DOHH2 (cell line): ENCODE results near the gene SYNGR1.

Experiments used
- H3F3A ChIP-seq: fragments of 200-600 bp; sonication (generic), shearing (Covaris generic); 2 replicates; pipeline ENCODE4 v1.6.0; 2016; ENCODE audit warnings: antibody characterized with exemption, mild to moderate bottlenecking; ENCODE audit not compliant: control insufficient read depth, insufficient read depth
- H3K27ac ChIP-seq: fragments of 200-600 bp; sonication (generic); 2 replicates; pipeline ENCODE4 v1.5.1; 2014; ENCODE audit warnings: low read depth, mild to moderate bottlenecking, low read length, moderate library complexity
- H3K27me3 ChIP-seq: fragments of 200-600 bp; sonication (generic); 2 replicates; pipeline ENCODE4 v1.6.1; 2014; ENCODE audit warnings: mild to moderate bottlenecking, low read length, mixed read lengths; ENCODE audit not compliant: control insufficient read depth
- H3K36me3 ChIP-seq: fragments of 200-600 bp; sonication (generic); 2 replicates; pipeline ENCODE4 v1.6.1; 2014; ENCODE audit warnings: mild to moderate bottlenecking, low read length, moderate library complexity, mixed read lengths; ENCODE audit not compliant: control insufficient read depth
- H3K4me1 ChIP-seq: fragments of 200-600 bp; sonication (generic); 2 replicates; pipeline ENCODE4 v1.6.1; 2014; ENCODE audit warnings: mild to moderate bottlenecking, low read length, mixed read lengths; ENCODE audit not compliant: control insufficient read depth
- H3K4me2 ChIP-seq: fragments of 200-600 bp; sonication (generic); 2 replicates; pipeline ENCODE4 v1.6.0; 2014; ENCODE audit warnings: mild to moderate bottlenecking, low read length, moderate library complexity
- H3K4me3 ChIP-seq: fragments of 200-600 bp; sonication (generic); 2 replicates; pipeline ENCODE4 v1.5.1; 2014; ENCODE audit warnings: mild to moderate bottlenecking, low read length, mixed read lengths
- H3K79me2 ChIP-seq: fragments of 200-600 bp; sonication (generic); 2 replicates; pipeline ENCODE4 v1.6.1; 2014; ENCODE audit warnings: mild to moderate bottlenecking, low read length, mixed read lengths; ENCODE audit not compliant: control insufficient read depth
- H3K9me2 ChIP-seq: fragments of 200-600 bp; sonication (generic); replicated peaks from 2 replicates; pipeline ENCODE4 v1.6.1; 2014; ENCODE audit warnings: mild to moderate bottlenecking, low read length, mixed read lengths; ENCODE audit not compliant: control insufficient read depth
- H3K9me3 ChIP-seq: fragments of 200-600 bp; sonication (generic); 2 replicates; pipeline ENCODE4 v1.6.1; 2014; ENCODE audit warnings: antibody characterized with exemption, low read length, mixed read lengths; ENCODE audit not compliant: control insufficient read depth, insufficient read depth
- H4K20me1 ChIP-seq: fragments of 200-600 bp; sonication (generic); 2 replicates; pipeline ENCODE4 v1.6.0; 2014; ENCODE audit warnings: low read depth, mild to moderate bottlenecking, antibody characterized with exemption, low read length, moderate library complexity; ENCODE audit not compliant: control insufficient read depth, insufficient read depth
- EZH2phosphoT487 ChIP-seq: fragments of 200-600 bp; sonication (generic); IDR thresholded peaks from 2 replicates; pipeline ENCODE4 v1.6.1; 2017; ENCODE audit warnings: borderline replicate concordance, mild to moderate bottlenecking, antibody characterized with exemption, low read length, moderate library complexity, mixed read lengths
- TF ChIP-seq, protein P1 (sequence below): fragments of 200-600 bp; sonication (generic); IDR thresholded peaks from one replicate; pipeline ENCODE4 v1.5.1; 2014; ENCODE audit warnings: antibody characterized with exemption, mild to moderate bottlenecking, low read depth, low read length; ENCODE audit not compliant: poor library complexity, severe bottlenecking

SYNGR1 gene

DNA sequence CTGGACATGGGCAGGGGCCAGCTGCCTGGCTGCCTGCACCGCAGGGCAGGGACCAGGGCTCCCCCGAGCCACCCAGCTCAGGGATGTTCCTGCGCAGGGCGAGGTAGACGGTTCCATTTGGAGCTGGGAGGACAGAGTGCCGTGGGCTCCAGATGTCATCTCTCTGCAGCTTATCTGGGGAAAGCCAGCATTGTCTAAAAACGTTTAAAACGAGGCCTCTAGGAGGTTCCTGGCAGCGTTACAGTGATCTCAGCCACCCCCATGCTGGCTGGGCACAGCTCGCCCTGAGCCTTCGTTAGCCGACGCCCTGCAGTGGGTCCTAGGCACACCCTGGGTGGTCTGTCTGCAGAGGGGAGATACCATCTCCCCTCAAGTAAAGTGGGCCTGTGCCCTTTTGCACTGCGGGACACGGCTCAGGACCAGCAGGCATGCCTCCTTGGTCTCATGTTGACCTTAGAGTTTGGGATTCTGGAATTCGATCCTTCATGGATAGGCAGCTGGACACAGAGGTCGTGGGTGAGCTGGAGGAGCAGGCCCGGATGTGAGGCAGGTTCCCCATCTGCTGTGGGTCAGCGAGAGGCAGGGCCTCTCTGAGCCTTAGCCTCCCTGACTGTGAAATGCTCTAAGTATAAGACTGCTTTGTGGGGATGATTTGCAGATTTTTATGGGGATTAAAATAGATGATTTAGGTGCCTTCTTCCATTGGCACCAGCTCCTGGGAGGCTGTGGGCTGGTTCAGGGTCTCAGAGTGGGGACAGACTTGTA lies 14.1 kb downstream of the SYNGR1 start:
- Histone ChIP-seq H3K4me3 (no peak overlapping the region), H4K20me1 (no peaks in the 10 kb centered on the region), H3K4me1 (peaks cover 14% of the 10 kb centered on the region), H3K36me3 (no peaks in the 10 kb centered on the region), H3K9me2 (no peaks in the 10 kb centered on the region), H3K79me2 (no peaks in the 10 kb centered on the region), H3K27me3 (no peaks in the 10 kb centered on the region), H3F3A (no peaks in the 10 kb centered on the region), H3K27ac (no peak overlapping the region), H3K9me3 (no peaks in the 10 kb centered on the region), H3K4me2 (no peak overlapping the region)
- TF ChIP-seq, protein P1, sequence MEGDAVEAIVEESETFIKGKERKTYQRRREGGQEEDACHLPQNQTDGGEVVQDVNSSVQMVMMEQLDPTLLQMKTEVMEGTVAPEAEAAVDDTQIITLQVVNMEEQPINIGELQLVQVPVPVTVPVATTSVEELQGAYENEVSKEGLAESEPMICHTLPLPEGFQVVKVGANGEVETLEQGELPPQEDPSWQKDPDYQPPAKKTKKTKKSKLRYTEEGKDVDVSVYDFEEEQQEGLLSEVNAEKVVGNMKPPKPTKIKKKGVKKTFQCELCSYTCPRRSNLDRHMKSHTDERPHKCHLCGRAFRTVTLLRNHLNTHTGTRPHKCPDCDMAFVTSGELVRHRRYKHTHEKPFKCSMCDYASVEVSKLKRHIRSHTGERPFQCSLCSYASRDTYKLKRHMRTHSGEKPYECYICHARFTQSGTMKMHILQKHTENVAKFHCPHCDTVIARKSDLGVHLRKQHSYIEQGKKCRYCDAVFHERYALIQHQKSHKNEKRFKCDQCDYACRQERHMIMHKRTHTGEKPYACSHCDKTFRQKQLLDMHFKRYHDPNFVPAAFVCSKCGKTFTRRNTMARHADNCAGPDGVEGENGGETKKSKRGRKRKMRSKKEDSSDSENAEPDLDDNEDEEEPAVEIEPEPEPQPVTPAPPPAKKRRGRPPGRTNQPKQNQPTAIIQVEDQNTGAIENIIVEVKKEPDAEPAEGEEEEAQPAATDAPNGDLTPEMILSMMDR, result no peak
- TF ChIP-seq EZH2phosphoT487, result no peak

DNA sequence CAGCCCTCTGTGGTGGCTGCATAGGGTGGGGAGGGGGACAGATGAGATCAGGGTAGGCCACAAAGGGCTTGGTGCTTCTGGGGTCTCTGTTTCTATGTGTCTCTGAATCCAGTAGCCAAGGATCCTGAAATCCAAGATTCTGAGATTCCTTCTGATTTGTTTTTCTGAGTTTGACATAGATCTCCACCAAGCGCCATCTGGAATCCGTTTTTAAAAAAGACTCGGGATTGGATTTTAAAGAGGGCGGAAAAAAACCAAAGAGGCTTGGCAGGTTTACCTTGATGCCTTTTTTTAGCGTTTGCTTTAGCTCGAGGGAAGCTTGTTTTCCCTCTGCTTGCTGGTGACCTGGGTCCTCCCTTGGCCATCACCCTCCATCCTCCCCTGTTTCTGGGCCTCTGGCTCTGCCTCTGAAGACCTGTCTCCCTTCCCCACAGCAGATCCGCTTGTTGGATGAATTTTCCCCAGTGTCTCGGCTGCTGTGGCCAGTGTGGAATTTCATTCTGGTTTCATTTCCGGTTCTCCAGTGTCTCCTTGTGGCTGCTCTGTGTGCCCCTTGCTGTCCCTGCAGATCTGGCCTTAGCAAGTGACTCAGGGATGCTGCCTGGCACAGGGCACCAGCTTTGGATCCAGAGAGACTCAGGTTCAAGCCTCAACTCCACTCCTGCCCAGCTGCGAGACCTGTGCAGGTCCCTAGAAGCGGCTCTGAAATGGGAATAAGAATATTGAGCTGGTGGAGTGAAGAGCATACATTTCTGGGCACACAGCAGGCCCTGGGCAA lies 15.1 kb downstream of the SYNGR1 start:
- Histone ChIP-seq H3K9me3 (no peaks in the 10 kb centered on the region), H4K20me1 (no peaks in the 10 kb centered on the region), H3K36me3 (no peaks in the 10 kb centered on the region), H3K27ac (no peak overlapping the region), H3K4me1 (peaks cover 15% of the 10 kb centered on the region), H3K27me3 (no peaks in the 10 kb centered on the region), H3K9me2 (no peaks in the 10 kb centered on the region), H3K79me2 (no peaks in the 10 kb centered on the region), H3K4me2 (no peak overlapping the region), H3K4me3 (no peak overlapping the region), H3F3A (no peaks in the 10 kb centered on the region)
- TF ChIP-seq, protein P1, result no peak
- TF ChIP-seq EZH2phosphoT487, result no peak

DNA sequence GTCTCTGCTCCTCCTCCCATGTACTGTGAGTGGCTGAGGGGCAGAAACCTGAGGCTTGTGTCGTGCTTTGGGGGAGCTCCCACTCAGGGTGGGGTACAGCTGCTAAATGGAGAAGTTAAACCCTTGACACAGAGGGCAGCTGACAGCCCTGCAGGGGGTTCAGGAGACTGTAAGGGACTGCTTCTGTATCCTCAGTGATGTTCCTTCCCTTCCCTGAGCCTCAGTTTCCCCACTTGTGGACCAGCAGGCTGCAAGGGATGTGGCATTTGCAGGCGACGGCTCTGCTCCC lies 15.6 kb downstream of the SYNGR1 start:
- no peaks in the 10 kb centered on the region for H3K9me2 ChIP-seq
- H3K4me2 ChIP-seq, result no peak overlapping the region
- H3K4me1 ChIP-seq, result peaks cover 15% of the 10 kb centered on the region
- no peak overlapping the region for H3K27ac ChIP-seq
- H3K9me3 ChIP-seq, result no peaks in the 10 kb centered on the region
- no peaks in the 10 kb centered on the region for H3K27me3 ChIP-seq
- TF ChIP-seq, protein P1, result no peak
- no peak for TF ChIP-seq EZH2phosphoT487
- H3K4me3 ChIP-seq, result no peak overlapping the region
- H4K20me1 ChIP-seq, result no peaks in the 10 kb centered on the region
- H3K79me2 ChIP-seq, result no peaks in the 10 kb centered on the region
- no peaks in the 10 kb centered on the region for H3F3A ChIP-seq
- H3K36me3 ChIP-seq, result no peaks in the 10 kb centered on the region
